Panc1 (cell line): Measurements from ENCODE around the gene IL1F10. TPM values are rescaled to one million over a fixed set of nuclear protein-coding genes. Genes with fewer than 3 reads are reported as not detected.

Experiments used
- ATAC-seq: fragments of 200-7000 bp; cut with Tn5 transposase; 2 replicates; pipeline ENCODE4 v1.9.1; 2020; ENCODE audit warnings: mild to moderate bottlenecking, moderate library complexity
- BruUV-seq: library from RNA; stranded (reverse); fragments of 400-500 nt; replicated peaks from 2 replicates; lab custom pipeline; 2021; lab: Mats Ljungman, UMichigan
- CTCF ChIA-PET: fragments of 300-600 bp; sonication (Branson Sonifier 250); formaldehyde crosslinking; loops from one replicate; lab custom pipeline; 2022; ENCODE audit warnings: antibody characterized with exemption; lab: Charles Lee
- POLR2A ChIA-PET: fragments of 300-600 bp; sonication (Branson Sonifier 250); formaldehyde crosslinking; loops from one replicate; lab custom pipeline; 2022; ENCODE audit warnings: antibody characterized with exemption; lab: Charles Lee
- DNase-seq: peaks from one replicate; pipeline ENCODE4 v3.0.0-alpha.2; 2010; ENCODE audit warnings: low read depth, low spot score
- H3K27ac ChIP-seq: 2 replicates; pipeline ENCODE4 v1.5.1; 2011; ENCODE audit warnings: mild to moderate bottlenecking, low read length, inconsistent platforms
- H3K27me3 ChIP-seq: fragments of 200-500 bp; sonication (Bioruptor generic); 2 replicates; pipeline ENCODE4 v1.6.0; 2014; ENCODE audit warnings: low read length, inconsistent platforms; ENCODE audit not compliant: control insufficient read depth, insufficient read depth
- H3K36me3 ChIP-seq: fragments of 200-500 bp; sonication (Bioruptor generic); 2 replicates; pipeline ENCODE4 v1.5.1; 2014; ENCODE audit warnings: inconsistent platforms, mild to moderate bottlenecking, low read length, moderate library complexity; ENCODE audit not compliant: control insufficient read depth, insufficient read depth
- H3K4me1 ChIP-seq: 2 replicates; pipeline ENCODE4 v1.5.1; 2011; ENCODE audit warnings: inconsistent platforms, mild to moderate bottlenecking, low read length, moderate library complexity; ENCODE audit not compliant: control insufficient read depth, insufficient read depth
- H3K4me3 ChIP-seq, 2 experiments: 2 replicates each; pipeline ENCODE4 v1.5.1; 2011 to 2012; ENCODE audit warnings: low read depth in 2 of 2, low read length in 2 of 2, mild to moderate bottlenecking in 2 of 2, inconsistent platforms in 1 of 2, moderate library complexity in 1 of 2
- H3K9me3 ChIP-seq: fragments of 200-500 bp; sonication (Bioruptor generic); 2 replicates; pipeline ENCODE4 v1.5.1; 2014; ENCODE audit warnings: low read depth, mild to moderate bottlenecking, inconsistent platforms, low read length, moderate library complexity; ENCODE audit not compliant: control insufficient read depth, insufficient read depth
- CTCF ChIP-seq: fragments of 450-650 bp; IDR thresholded peaks from 2 replicates; pipeline ENCODE4 v1.5.1; 2017; ENCODE audit warnings: mild to moderate bottlenecking
- POLR2AphosphoS5 ChIP-seq: IDR thresholded peaks from 2 replicates; pipeline ENCODE4 v1.6.1; 2012; ENCODE audit warnings: mild to moderate bottlenecking, low read depth, low read length, moderate library complexity
- REST ChIP-seq, 2 experiments: IDR thresholded peaks; 2 replicates each; pipeline ENCODE4 v1.6.1; 2011 to 2012; ENCODE audit warnings: low read depth in 2 of 2, control low read depth in 1 of 2, low read length in 1 of 2, mild to moderate bottlenecking in 1 of 2, moderate library complexity in 1 of 2; ENCODE audit not compliant: insufficient read depth in 1 of 2
- SIN3A ChIP-seq: IDR thresholded peaks from 2 replicates; pipeline ENCODE4 v1.6.1; 2012; ENCODE audit warnings: low read depth, mild to moderate bottlenecking, low read length, moderate library complexity, borderline replicate concordance; ENCODE audit not compliant: insufficient read depth
- TCF7L2 ChIP-seq: IDR thresholded peaks from 2 replicates; pipeline ENCODE4 v1.6.1; 2011; ENCODE audit warnings: mild to moderate bottlenecking, low read depth, low read length, inconsistent platforms
- in situ Hi-C: cut with HindIII; loops from 2 replicates; pipeline ENCODE4 v1.10.0; 2016; ENCODE audit warnings: low sequenced_read_pairs, low pct_unique_long_range_greater_than_20kb
- intact Hi-C: fragments of 100-400 bp; cut with micrococcal nuclease; formaldehyde crosslinking; loops from one replicate; pipeline ENCODE4 v1.10.0; 2022; ENCODE audit not compliant: unreplicated experiment
- total RNA-seq: library from RNA; stranded (reverse); gene quantifications from one replicate; pipeline ENCODE4 v1.2.1, GENCODE V29; 2021; ENCODE audit not compliant: unreplicated experiment

IL1F10 gene
- total RNA-seq, 1 experiment from 2014 or later = not detected

- no peak for TF ChIP-seq REST (IDR thresholded peaks at IDR 0.05; ENCODE audit: insufficient read depth in 1 of 2, low read depth in 2 of 2, low read length in 1 of 2)
- TF ChIP-seq POLR2AphosphoS5 = no peak
- no peak for TF ChIP-seq CTCF
- TF ChIP-seq TCF7L2 = no peak
- no peak for TF ChIP-seq SIN3A
- CTCF ChIA-PET = no interaction called here
- DNase-seq (no peak), ATAC-seq (no peak)
- in situ Hi-C loops (no loop called here), intact Hi-C loops (no loop called here)
- BruUV-seq = no TSS peak
- no peaks in the 10 kb centered on the region for H3K9me3 ChIP-seq
- H3K4me3 ChIP-seq = no peak overlapping the region
- POLR2A ChIA-PET = no interaction called here
- no peak overlapping the region for H3K27ac ChIP-seq
- no peaks in the 10 kb centered on the region for H3K4me1 ChIP-seq
- H3K36me3 ChIP-seq = no peaks in the 10 kb centered on the region
- no peaks in the 10 kb centered on the region for H3K27me3 ChIP-seq
These were observed 10.7 kb upstream of the IL1F10 start for GRCh38 chr2:113057117-113057516.

- no peaks in the 10 kb centered on the region for H3K4me1 ChIP-seq
- CTCF ChIA-PET = interaction anchor here (0.6 kb wide), 1 partner anchor 140 kb away, joined by 3 read pairs; no protein-coding TSS in a partner anchor
- TF ChIP-seq SIN3A (no peak), REST (IDR thresholded peaks at IDR 0.05; ENCODE audit: insufficient read depth in 1 of 2, low read depth in 2 of 2, low read length in 1 of 2) (no peak), POLR2AphosphoS5 (no peak), CTCF (no peak), TCF7L2 (no peak)
- in situ Hi-C loops = no loop called here
- H3K9me3 ChIP-seq = no peaks in the 10 kb centered on the region
- H3K27ac ChIP-seq = no peak overlapping the region
- H3K4me3 ChIP-seq = no peak overlapping the region
- DNase-seq (no peak), ATAC-seq (no peak)
- BruUV-seq = no TSS peak
- intact Hi-C loops = no loop called here
- POLR2A ChIA-PET = no interaction called here
- H3K36me3 ChIP-seq = no peaks in the 10 kb centered on the region
- H3K27me3 ChIP-seq = no peaks in the 10 kb centered on the region
These were observed 9.3 kb upstream of the IL1F10 start for GRCh38 chr2:113058411-113058994.
